Adrenal gland (tissue), 5 donors: ENCODE data around the gene LAMC3.

ENCODE experiments used
- POLR2A ChIP-seq, 2 donors: fragments of 450-650 bp; IDR thresholded peaks; one replicate each; pipeline ENCODE4 v1.6.1; 2017; ENCODE audit warnings: antibody characterized with exemption in 2 of 2, mild to moderate bottlenecking in 2 of 2, moderate library complexity in 1 of 2
- TF ChIP-seq, protein P1 (sequence below), 6 experiments: fragments of 450-650 bp in 4 of 6; fragments of 200-600 bp in 2 of 6; sonication (generic) in 1 of 6; IDR thresholded peaks; 1 replicate in 5 of 6; 2 replicates in 1 of 6; pipeline versions ENCODE4 v1.5.1 to v1.8.0; 2016 to 2021; ENCODE audit warnings: antibody characterized with exemption in 6 of 6, mild to moderate bottlenecking in 2 of 6, moderate library complexity in 1 of 6
- donor health status: DM: no; HTN: no; CAD: no.

DNA sequence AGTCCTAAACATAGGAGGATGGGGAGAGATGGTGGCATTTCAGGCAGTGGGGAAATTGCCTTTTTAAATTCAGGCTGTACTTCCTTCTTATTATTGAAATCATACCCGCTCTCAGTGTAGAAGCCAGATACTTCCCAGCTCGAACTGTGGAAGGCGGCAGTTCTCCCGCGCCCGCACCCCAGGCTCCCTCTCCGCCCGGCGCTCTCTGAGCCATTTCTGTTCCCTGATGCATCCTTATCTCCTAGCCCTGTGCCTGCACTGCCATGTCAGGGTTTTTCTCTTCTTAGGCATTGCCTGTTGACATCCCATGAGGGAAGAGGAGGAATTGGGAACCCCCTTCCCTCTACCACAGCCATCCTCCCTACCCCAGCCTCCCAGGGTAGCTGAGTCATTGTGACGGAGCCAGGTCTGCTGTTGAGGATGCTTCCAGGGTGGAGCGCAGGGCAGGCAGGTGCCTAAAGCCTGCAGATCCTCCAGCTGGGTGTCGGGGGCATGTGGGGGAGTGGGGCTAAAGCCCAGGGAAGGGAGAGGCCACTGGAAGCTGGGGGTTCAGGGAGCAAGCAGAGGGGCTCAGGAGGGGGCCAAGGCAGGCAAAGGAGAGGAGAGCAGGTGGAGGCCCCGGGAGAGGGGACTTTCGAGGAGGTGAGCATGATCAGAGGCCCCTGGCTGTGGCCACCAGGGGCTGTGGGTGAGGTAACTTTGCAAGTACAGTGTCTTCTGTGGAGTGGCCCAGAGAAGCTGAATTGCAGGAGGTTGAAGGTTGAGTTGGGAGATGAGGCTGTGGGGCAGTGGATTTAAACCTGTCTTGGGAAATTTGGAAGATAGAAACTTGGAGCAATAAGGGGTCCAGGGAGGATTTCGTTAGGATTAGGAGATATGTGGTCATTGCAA is 16.2 kb downstream of the LAMC3 start:
- TF ChIP-seq, protein P1, sequence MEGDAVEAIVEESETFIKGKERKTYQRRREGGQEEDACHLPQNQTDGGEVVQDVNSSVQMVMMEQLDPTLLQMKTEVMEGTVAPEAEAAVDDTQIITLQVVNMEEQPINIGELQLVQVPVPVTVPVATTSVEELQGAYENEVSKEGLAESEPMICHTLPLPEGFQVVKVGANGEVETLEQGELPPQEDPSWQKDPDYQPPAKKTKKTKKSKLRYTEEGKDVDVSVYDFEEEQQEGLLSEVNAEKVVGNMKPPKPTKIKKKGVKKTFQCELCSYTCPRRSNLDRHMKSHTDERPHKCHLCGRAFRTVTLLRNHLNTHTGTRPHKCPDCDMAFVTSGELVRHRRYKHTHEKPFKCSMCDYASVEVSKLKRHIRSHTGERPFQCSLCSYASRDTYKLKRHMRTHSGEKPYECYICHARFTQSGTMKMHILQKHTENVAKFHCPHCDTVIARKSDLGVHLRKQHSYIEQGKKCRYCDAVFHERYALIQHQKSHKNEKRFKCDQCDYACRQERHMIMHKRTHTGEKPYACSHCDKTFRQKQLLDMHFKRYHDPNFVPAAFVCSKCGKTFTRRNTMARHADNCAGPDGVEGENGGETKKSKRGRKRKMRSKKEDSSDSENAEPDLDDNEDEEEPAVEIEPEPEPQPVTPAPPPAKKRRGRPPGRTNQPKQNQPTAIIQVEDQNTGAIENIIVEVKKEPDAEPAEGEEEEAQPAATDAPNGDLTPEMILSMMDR (IDR thresholded peaks at IDR 0.05): no peak
- TF ChIP-seq POLR2A (IDR thresholded peaks at IDR 0.05): no peak
